Activated CD8-positive, alpha-beta T cell treated with anti-CD3 and anti-CD28 coated beads for 36 hours (primary cell): Measurements from ENCODE around the gene ZNF521. TPM values are rescaled to one million over a fixed set of nuclear protein-coding genes. Genes with fewer than 3 reads are reported as not detected.

Source experiments
- ATAC-seq: fragments of 200-7000 bp; cut with Tn5 transposase; one replicate; pipeline ENCODE4 v1.10.0; 2021; ENCODE audit warnings: mild to moderate bottlenecking, moderate library complexity
- CTCF ChIA-PET: fragments of 350-600 bp; sonication (Branson Sonifier 250); formaldehyde crosslinking; loops from one replicate; lab custom pipeline; 2021; ENCODE audit warnings: antibody characterized with exemption; lab: Charles Lee
- POLR2A ChIA-PET: fragments of 350-600 bp; sonication (Branson Sonifier 250); formaldehyde crosslinking; loops from one replicate; lab custom pipeline; 2021; ENCODE audit warnings: antibody characterized with exemption; lab: Charles Lee
- DNase-seq: peaks from one replicate; pipeline ENCODE4 v3.0.0-alpha.2; 2020
- H3K27ac Mint-ChIP-seq: one replicate; pipeline ENCODE4 v1.8.0; 2021; ENCODE audit warnings: mild to moderate bottlenecking, mixed read lengths
- H3K27me3 Mint-ChIP-seq: one replicate; pipeline ENCODE4 v1.8.0; 2021; ENCODE audit warnings: mixed read lengths
- H3K36me3 Mint-ChIP-seq: one replicate; pipeline ENCODE4 v1.8.0; 2021; ENCODE audit warnings: low read depth, mixed read lengths
- H3K4me1 Mint-ChIP-seq: one replicate; pipeline ENCODE4 v1.8.0; 2021; ENCODE audit warnings: low read depth, mixed read lengths
- H3K4me3 Mint-ChIP-seq: one replicate; pipeline ENCODE4 v1.8.0; 2021; ENCODE audit warnings: mild to moderate bottlenecking, moderate library complexity, mixed read lengths
- H3K9me3 Mint-ChIP-seq: one replicate; pipeline ENCODE4 v1.8.0; 2021; ENCODE audit warnings: mixed read lengths
- intact Hi-C: fragments of 100-400 bp; cut with micrococcal nuclease; formaldehyde crosslinking; loops from one replicate; pipeline ENCODE4 v1.10.0; 2022
- total RNA-seq, 2 experiments: library from RNA; stranded (reverse); gene quantifications; one replicate each; pipeline ENCODE4 v1.2.3, GENCODE V29; 2021
- TF ChIP-seq, protein P1 (sequence below): fragments of 200-600 bp; IDR thresholded peaks from one replicate; pipeline ENCODE4 v1.8.0; 2022; ENCODE audit warnings: antibody characterized with exemption, mild to moderate bottlenecking

The ZNF521 gene
- total RNA-seq, 2 experiments from 2014 or later: not detected

DNA sequence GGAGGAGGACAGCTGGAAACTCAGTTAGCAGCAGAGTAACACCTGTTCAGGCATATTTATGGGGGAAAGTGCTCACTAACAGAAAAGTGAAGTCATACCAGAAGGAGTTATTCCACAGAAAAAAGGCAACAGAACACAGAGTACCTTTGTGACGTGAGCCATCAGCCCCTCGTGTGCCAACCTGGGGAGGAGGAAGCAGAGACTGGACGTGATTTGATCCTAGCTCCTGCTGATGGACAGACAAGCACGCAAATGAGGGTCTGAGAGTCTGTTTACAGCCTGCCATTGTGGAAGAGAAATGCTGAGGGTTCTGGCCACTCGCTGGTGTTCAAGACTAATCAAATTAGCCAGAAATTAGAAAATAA is 120.7 kb downstream of the ZNF521 start:
- DNase-seq (no peak), ATAC-seq (no peak)
- H3K4me3 Mint-ChIP-seq: no peak overlapping the region
- H3K27ac Mint-ChIP-seq: no peak overlapping the region
- H3K27me3 Mint-ChIP-seq: peaks cover 3% of the 10 kb centered on the region
- intact Hi-C loops: no loop called here
- H3K9me3 Mint-ChIP-seq: no peaks in the 10 kb centered on the region
- TF ChIP-seq, protein P1, sequence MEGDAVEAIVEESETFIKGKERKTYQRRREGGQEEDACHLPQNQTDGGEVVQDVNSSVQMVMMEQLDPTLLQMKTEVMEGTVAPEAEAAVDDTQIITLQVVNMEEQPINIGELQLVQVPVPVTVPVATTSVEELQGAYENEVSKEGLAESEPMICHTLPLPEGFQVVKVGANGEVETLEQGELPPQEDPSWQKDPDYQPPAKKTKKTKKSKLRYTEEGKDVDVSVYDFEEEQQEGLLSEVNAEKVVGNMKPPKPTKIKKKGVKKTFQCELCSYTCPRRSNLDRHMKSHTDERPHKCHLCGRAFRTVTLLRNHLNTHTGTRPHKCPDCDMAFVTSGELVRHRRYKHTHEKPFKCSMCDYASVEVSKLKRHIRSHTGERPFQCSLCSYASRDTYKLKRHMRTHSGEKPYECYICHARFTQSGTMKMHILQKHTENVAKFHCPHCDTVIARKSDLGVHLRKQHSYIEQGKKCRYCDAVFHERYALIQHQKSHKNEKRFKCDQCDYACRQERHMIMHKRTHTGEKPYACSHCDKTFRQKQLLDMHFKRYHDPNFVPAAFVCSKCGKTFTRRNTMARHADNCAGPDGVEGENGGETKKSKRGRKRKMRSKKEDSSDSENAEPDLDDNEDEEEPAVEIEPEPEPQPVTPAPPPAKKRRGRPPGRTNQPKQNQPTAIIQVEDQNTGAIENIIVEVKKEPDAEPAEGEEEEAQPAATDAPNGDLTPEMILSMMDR: no peak
- no peaks in the 10 kb centered on the region for H3K4me1 Mint-ChIP-seq
- no peaks in the 10 kb centered on the region for H3K36me3 Mint-ChIP-seq
- POLR2A ChIA-PET: no interaction called here
- CTCF ChIA-PET: no interaction called here

DNA sequence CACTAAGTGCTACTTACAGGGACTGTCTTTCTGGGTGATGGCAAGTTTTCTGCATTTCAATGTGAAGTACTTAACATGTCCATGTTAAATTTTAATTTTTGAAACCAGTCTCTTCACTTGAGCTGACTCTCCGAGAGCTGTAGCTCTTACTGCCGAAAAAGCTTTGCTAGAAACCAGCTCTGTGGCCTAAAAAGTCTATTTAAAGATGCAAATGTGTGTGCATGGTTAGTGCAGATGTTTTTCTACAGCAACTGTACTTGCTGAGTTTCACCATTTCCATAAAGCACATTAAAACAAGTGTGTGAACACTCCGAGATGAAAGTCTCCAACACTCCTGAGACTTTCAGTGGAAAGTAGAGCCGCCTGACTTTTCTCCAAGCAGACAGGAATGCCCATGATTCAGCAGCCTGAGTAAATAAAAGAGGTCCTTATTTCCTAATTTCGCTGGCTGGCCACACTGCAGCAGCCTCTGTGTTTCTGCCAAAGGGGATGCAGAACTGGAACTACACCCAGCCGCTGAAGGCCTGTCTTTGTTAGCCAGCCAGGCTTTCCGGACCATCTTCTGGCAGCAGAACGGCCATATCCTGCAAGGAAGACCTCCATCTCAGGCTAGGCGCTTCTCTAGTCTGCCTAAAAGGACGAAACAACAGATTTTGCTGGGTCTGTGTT is 121.2 kb downstream of the ZNF521 start:
- no peaks in the 10 kb centered on the region for H3K4me1 Mint-ChIP-seq
- no peaks in the 10 kb centered on the region for H3K36me3 Mint-ChIP-seq
- ChIA-PET POLR2A (no interaction called here), CTCF (no interaction called here)
- peaks cover 3% of the 10 kb centered on the region for H3K27me3 Mint-ChIP-seq
- H3K4me3 Mint-ChIP-seq: no peak overlapping the region
- no peak for ATAC-seq
- TF ChIP-seq, protein P1: no peak
- no peak for DNase-seq
- intact Hi-C loops: no loop called here
- H3K9me3 Mint-ChIP-seq: no peaks in the 10 kb centered on the region
- no peak overlapping the region for H3K27ac Mint-ChIP-seq

DNA sequence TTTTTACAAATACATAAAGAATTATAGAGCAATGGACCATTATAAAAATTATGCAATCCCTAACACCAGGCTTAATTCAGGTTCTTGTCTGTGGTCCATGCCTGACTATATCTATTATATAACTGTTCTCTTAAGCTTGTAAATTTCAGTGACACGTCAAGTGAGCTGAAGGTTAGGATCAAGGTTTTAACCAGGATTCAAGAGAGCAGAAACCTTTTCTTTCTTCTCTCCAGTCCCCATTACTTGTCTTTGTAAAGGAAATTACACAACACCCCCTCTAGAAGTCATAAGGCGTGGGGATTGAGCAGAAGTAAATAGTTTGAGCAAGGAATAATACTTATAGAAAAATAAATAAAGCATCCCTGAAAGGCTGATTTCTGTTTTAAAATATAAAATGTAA is 122.0 kb downstream of the ZNF521 start:
- Mint-ChIP-seq H3K9me3 (no peaks in the 10 kb centered on the region), H3K27me3 (peaks cover 3% of the 10 kb centered on the region), H3K4me1 (no peaks in the 10 kb centered on the region), H3K4me3 (no peak overlapping the region), H3K36me3 (no peaks in the 10 kb centered on the region), H3K27ac (no peak overlapping the region)
- ATAC-seq (no peak), DNase-seq (no peak)
- intact Hi-C loops: no loop called here
- TF ChIP-seq, protein P1: no peak
- CTCF ChIA-PET: no interaction called here
- POLR2A ChIA-PET: interaction anchor here (1.2 kb wide), 1 partner anchor 52 kb away, joined by 3 read pairs; no protein-coding TSS in a partner anchor

DNA sequence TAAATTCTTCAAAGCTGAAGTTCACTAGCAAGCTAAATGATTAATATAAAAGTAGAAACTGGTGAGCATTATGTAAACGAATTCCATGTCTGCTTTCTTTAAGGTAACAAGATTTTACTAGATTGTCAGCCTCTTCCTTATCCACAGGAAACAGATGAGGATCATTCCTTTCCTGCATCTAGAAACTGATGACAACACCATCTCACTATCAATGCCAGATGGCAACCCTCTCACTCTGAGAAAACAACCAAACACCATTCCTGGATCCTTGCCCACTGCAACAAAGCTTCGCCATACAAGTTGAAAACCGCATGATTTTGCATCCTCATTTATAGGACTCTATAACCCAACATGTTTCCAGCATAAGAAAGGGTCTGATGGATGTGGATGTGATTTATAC is 122.9 kb downstream of the ZNF521 start:
- POLR2A ChIA-PET: interaction anchor here (1.2 kb wide), 1 partner anchor 53 kb away, joined by 3 read pairs; no protein-coding TSS in a partner anchor
- DNase-seq (no peak), ATAC-seq (no peak)
- CTCF ChIA-PET: no interaction called here
- Mint-ChIP-seq H3K27ac (no peak overlapping the region), H3K4me1 (no peaks in the 10 kb centered on the region), H3K9me3 (no peaks in the 10 kb centered on the region), H3K27me3 (peaks cover 3% of the 10 kb centered on the region), H3K4me3 (no peak overlapping the region), H3K36me3 (no peaks in the 10 kb centered on the region)
- TF ChIP-seq, protein P1: no peak
- intact Hi-C loops: no loop called here

DNA sequence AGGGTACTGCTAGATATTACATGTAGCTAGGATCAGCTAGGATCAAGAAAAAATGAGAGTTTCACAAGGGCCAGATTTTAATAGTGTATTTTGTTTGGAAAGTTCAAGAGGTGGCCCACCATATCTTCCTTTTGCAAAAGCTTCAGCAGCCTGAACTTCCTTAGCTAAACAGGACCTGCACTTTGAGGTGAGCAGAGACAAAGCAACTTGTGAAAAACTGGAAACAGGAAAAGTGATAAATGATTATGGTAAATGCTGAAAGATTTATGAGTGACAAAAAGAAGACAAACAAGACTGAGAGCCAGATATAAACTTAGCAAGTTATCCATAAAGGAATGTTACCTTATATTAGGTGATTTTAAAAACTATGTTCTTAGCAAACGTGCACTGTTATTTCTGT is 123.6 kb downstream of the ZNF521 start:
- POLR2A ChIA-PET: no interaction called here

More for the DNA sequence above, 123.6 kb downstream of the ZNF521 start:
- no peaks in the 10 kb centered on the region for H3K9me3 Mint-ChIP-seq
- no peaks in the 10 kb centered on the region for H3K4me1 Mint-ChIP-seq
- CTCF ChIA-PET: no interaction called here
- no peaks in the 10 kb centered on the region for H3K36me3 Mint-ChIP-seq
- no peak overlapping the region for H3K27ac Mint-ChIP-seq
- DNase-seq (no peak), ATAC-seq (no peak)
- no peaks in the 10 kb centered on the region for H3K27me3 Mint-ChIP-seq
- intact Hi-C loops: no loop called here
- TF ChIP-seq, protein P1: no peak
- H3K4me3 Mint-ChIP-seq: no peak overlapping the region
